GM19438 (cell line): ENCODE results near the gene TDRD9.
"Not testable (repeated sequence)": the region's sequence is repeated elsewhere in the genome, so short reads cannot be mapped to it uniquely, and the experiment has no call there.

Source experiments
- ATAC-seq: cut with Tn5 transposase; IDR thresholded peaks from one replicate; pipeline ENCODE4 v1.9.1; 2021; ENCODE audit warnings: low read depth; ENCODE audit not compliant: unreplicated experiment

The TDRD9 gene

DNA sequence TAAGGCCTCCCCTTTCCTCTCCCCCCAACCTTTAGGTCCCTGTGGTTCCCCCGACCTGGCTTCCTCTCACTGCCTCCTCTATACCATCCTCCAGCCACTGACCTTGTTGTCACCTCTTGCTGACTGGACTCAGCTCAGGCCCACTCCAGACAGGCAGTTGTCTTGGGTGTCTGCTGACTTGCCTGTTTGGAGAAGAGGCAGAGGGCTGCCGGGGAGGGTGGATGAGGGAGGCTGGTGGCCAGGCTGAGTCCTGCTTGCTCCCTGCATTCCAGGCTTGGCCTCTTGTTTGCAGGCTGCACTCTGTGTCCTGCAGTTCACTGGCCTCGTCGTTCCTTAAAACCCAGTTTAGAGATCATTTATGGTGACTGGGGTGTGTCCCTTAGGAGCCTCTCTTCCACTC is 45.1 kb downstream of the TDRD9 start:
- ATAC-seq: no peak

DNA sequence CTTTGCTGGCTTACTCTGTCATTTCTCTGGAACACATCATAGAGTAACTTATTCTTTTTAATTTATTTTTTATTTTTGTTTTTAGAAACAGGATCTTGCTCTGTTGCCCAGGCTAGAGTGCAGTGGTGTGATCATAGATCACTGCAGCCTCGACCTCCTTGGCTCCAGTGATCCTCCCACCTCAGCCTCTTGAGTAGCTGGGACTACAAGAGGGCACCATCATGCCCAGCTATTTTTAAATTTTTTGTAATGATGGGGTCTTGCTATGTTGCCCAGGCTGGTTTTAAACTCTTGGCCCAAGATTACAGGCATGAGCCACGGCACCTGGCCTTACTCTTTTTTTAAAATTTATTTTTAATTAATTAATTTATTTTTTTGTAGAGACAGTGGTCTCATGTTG is 46.3 kb downstream of the TDRD9 start:
- ATAC-seq: no peak

DNA sequence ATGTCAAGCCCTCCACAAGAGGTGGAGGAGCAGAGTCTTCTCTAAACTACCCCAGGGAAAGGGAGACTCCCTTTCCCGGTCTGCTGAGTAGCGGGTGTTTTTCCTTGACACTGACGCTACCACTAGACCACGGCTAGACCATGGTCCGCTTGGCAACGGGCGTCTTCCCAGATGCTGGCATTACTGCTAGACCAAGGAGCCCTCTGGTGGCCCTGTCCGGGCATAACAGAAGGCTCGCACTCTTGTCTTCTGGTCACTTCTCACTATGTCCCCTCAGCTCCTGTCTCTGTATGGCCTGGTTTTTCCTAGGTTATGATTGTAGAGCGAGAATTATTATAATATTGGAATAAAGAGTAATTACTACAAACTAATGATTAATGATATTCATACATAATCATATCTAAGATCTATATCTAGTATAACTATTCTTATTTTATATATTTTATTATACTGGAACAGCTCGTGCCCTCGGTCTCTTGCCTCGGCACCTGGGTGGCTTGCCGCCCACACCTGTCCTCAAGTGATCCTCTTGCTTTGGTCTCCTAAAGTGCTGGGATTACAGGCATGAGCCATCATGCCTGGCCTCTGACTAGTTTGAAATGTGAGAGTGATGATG is 52.5 kb downstream of the TDRD9 start:
- ATAC-seq: not testable (repeated sequence)

DNA sequence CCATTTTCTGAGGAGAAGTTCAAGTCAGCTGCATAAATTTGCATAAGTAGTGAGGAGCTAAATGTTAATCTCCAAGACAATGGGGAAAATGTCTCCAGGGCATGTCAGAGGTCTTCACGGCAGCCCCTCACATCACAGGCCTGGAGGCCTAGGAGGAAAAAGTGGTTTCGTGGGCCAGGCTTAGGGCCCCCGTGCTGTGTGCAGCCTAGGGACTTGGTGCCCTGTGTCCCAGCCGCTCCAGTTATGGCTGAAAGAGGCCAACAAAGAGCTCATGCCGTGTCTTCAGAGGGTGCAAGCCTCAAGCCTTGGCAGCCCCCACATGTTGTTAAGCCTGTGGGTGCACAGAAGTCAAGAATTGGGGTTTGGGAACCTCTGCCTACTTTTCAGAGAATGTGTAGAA is 55.9 kb downstream of the TDRD9 start:
- ATAC-seq: no peak

DNA sequence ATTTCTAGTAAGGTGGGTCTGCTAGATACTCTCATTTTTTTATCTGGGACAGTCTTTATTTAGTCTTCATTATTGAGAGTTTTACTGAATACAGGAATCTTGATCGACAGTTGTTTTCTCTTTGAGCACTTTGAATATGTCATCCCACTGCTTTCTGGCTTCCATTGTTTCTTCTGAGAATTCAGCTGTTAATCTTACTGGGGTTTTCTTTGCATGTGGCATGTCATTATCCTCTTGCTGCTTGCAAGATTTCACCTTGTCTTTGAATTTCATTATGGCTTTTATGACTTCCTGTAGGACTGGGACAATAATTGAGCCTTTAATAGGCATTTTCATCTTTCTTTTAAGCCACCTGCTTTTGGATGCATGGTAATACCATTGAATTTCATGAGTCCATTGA is 60.8 kb downstream of the TDRD9 start:
- no peak for ATAC-seq

DNA sequence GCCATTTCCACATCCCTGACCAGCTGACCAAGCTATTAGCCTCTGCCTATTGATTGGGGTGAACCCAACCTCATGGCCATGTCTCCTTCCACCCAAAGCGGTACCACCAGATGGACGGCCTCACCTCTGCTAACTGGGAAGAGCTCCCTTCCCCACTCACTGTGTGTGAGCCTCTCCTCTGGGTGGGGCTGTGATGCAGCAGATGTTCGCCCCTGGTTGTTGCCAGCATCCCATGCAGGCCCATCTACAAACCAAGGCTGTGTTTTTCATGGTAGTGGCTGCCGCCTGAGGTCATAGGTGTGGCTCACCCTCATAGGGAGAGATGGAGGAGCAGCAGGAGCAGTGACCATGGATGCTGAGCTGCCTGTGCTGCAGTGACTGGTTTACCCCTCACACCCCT is 61.7 kb downstream of the TDRD9 start:
- ATAC-seq: no peak

DNA sequence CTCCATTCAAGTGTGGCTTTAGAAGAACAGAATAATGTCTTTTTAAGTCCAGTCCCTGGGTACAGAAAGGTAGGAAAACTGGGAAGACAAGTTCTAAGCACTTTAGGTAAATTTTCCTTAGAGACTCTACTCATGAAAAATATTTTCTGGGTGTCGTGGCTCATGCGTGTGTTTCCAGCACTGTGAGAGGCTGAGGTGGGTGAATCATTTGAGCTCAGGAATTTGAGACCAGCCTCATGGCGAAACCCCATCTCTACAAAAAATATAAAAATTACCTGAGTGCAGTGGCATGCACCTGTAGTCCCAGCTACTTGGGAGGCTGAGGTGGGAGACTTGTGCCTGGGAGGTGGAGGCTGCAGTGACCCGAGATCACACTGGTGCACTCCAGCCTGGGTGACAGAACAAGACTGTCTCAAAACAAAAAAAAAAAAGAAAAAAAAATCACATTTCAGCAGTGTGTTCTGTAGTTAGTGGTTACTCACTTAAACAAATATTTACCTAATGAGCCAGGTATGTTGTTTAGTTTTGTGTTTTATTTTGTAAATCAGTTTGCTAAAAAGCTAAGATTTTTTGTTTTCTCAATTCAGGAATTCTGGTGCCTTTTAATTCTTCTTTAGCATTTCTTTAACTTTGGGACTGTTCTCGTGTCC is 66.4 kb downstream of the TDRD9 start:
- no peak for ATAC-seq

DNA sequence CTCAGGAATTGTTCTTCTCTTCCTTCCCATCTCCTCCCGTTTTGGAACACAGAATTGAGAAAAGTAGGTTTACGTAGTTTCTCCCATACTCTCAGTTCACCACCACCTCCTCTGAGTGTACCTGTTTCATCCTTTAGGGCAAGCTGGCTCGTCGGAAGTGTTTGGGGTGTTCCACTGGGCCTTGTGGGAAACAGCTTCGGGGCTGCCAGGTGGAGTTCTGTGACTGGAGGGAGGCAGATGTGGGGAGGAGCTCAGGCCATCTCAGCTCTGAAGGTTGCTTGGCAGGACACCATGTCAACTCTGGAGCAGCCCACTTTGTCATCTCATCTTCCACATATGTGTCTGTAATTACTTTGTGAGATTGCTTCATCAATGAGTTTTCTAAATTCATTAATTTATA is 67.6 kb downstream of the TDRD9 start:
- ATAC-seq: no peak

DNA sequence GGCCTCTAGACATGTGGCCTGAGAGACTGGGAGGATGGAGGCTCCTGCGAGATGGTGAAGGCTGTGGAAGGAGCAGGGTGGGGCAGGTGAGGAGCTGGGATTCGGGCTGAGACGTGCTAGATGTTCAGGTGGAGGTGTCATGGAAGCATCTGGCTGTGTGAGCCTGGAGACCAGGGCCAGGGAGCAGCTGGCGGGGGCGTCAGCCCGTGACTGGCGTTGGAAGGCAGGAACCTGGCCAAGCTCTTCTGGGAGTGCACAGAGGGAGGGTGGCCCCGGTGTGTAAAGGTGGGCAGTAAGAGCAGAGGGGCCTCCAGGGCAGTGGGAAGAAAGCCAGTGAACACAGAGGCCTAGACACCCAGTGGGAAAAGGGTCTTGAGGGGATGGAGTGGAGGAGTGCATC is 69.1 kb downstream of the TDRD9 start:
- ATAC-seq: no peak

DNA sequence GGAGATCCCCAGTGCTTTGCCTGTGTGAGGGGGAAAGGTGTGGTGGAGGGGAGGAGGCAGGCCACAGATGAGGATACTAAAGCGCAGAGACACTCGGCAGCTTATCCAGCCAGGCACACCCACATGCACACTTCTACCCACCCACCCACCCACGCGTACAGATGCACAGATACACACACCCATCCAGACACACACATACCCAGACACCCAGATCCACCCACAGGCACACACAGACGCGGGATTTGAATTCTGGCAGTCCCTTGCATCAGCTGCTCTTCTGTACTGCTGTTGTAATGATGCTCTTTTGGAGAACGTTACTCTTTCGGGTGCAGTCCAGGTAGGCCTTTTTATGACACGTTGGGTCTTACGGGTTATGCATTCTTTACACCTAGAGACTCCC is 69.8 kb downstream of the TDRD9 start:
- ATAC-seq: no peak

DNA sequence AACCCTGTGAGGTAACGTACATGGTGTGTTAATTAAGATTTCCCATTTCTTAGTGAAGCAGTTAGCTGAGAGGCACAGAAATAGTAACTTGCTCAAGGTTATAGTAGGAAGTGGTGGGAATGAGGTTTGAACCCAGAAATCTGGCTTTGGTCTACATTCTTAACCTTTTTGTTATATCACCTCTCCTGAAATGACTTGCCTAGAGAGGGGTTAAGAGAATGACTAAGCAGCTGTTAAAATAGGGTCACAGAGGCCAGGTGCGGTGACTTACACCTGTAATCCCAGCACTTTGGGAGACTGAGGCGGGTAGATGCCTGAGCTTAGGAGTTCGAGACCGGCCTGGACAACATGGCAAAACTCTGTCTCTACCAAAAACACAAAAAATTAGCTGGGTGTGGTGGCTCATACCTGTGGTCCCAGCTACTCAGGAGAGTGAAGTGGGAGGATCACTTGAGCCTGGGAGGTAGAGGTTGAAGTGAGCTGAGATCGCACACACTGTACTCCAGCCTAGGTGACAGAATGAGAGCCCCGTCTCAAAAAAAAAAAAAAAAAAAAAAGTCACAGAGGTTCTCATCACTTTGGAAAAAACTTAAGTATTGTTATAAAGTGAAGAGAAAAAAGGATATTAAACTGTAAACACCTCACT is 71.7 kb downstream of the TDRD9 start:
- no peak for ATAC-seq

DNA sequence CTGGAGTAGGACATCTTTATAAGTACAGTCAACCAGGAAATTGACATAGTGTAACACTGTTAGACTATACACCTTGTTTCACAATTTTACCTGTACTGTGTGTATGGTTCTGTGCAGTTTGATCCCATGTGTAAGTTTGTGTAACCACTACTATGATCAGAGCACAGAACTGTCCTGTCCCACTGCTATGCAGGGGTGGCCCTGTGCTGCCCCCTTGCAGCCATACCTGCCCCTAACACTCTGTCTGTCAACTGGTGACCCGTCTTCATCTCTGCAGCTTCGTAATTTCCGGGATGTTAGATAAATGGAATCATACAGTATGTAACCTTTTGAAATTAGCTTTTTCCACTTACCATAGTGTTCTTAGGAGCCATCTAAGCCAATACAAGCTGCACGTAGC is 72.7 kb downstream of the TDRD9 start:
- ATAC-seq: no peak

DNA sequence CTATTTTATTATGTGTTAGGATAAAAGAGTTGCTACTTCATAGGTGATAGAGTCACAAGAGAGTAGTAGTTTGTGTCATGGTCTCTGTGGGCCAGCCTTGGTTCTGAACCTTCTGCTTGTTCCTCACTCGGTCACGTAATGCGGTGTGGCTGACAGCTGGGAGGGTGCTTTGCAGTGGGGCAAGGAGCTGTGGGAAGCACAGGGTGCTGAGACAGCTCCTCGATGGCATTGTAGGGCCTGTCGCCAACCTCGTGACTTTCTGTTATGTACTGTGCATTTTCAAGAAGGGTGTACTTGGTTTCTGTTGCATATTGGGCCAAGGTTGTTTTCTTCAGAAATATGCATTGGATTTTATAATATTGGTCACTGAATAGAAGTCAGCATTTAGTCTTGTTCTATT is 75.4 kb downstream of the TDRD9 start:
- no peak for ATAC-seq

DNA sequence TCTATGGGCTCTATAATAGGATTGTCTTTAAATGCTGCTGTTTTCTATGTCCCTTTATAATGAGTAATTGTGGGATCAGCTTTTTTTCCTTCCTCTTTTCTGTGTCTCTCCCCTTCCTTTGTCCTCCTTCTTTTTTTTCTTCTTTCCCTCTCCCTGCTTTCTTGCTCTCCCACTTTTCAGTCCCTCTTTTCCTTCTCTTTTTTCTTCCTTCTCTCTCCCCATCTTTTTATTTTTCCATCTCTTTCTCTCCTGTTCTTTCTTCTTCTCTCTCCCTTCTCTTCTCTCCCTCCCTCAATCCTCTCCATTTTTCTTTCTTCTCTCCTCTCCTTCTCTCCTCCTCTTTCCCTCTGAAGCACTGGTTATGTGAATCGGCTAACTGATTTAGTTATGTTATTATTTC is 76.6 kb downstream of the TDRD9 start:
- no peak for ATAC-seq

DNA sequence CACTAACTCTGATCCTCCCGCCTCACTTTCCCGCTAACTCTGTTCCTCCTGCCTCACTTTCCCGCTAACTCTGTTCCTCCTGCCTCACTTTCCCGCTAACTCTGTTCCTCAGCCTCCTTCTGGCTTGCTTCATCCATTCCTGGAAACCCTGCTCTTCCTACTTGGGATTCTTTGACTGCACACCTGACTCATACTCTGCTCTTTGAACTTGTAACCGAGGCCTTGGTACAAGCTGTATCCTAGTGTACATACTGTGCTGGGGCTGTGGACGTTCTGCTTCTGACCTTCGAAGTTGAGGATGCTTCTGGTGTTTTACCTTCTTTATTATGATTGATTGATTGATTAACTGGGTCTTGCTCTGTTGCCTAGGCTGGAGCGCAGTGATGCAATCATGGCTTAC is 77.2 kb downstream of the TDRD9 start:
- no peak for ATAC-seq

DNA sequence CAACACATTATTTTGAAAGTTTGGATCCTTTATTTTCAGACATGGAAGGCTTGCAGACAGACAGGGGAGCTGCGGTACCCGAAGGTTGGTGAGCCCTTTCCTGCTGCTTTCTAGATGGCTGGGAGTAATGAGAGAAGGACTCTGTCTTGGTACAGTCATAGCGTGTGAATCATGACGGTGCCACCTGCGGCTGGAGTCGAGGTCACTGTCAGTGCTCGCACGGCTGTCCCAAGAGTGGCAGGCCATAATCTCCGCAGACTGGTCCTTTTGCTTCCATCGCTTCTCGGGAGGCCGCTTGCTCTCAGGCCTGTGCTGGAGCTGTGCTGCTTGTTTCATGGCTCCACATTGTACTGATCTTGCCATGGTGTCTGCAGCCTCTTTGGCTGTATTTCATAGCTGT is 78.9 kb downstream of the TDRD9 start:
- no peak for ATAC-seq

DNA sequence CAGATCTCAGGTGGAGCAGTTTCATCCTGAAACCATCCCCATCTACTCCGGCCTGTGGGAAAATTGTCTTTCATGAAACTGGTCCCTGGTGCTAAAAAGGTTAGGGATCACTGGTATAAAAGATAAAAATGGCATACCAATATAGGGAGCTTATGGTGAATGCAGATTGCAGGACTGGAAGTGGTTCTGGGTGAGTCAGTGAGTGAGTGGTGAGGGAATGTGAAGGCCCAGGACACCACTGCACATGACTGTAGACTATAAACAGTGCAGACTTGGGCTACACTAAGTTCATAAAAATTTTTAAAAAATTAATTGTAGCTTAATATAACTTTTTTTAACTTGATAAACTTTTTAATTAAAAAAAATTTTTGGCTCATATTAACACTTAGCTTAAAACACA is 81.0 kb downstream of the TDRD9 start:
- ATAC-seq: no peak

DNA sequence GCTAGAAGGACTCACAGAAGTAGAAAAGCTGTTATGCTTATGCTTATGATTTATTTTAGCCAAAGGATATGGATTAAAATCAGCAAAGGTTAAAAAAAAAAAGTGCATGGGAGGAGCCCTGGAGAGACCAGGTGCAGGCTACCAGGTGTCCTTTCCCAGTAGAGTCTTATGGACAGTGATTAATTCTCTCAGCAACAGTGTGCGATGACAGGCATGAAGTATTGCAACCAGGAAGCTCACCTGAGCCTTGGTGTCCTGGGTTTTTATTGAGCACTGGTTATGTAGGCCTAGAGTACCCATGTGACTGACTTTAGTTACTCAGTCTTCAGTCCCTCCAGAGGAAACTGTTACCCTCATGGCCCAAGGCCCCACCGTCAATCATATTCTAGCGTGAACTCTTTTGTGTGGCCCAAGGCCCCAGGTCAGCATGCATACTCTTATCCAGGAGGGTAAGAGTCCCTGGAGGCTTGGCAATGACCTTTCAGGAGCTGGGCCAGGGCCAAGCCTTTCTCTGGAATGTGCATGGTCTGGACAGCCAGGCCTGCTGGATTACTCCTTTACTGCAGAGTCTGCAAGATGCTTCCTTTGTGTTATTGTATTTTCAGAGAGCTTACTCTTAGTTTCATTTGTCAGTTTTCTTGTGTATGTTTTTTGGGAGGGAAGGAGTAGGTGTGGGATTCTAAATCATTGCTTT is 83.7 kb downstream of the TDRD9 start:
- no peak for ATAC-seq

DNA sequence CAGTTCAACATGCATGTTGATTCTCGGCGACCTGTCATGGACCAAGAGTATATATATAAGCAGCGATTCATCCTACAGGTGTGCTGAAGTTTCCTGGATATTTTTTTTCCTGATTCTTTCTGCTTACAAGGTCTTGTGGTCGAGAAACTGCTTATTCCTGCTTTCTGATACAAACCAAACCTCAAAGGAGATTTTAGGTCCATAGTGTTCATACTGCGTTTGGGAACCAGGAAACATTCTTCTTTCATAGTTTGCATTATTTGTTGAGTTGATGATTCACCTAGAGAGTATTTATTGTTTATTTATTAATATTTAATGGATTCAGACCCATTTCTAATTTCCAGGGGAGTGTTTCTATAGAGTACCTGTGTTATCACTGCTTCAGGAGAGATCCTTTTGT is 86.5 kb downstream of the TDRD9 start:
- ATAC-seq: no peak

DNA sequence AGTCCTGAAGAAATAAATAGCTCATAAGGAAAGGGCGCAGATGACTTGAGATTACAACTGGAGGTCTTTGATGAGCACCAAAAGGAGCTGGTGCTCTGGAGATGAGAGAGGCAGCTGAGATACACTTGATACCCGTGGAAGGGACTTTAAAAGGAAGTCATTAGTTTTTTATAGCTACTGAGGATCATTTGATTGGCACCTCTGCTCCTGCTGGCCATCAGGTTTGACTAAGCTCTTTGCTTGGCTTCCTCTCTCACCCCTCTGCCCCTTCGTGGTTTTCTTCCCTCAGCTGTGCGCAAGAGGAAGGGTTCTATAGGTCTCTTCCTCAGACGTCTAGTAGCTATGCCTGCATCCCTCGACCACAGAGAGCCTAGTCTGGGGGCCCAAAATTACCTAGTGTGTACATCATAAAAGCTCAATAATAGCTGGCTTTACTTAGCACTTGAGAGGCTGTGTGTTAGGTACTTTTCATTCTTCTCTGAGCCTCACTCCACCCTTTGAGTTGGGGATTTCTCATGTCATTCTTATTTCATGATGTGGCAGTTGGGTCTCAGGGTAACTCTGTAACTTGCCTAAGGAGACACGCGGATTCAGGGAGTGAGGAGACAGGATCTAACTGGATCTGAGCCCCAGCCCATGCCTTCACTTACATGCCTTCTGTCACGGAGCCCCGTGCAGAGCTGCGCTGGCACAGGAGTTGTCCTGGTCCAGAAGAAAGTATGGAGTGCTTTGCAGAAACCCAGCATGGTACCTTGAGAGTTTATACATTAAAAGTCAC is 88.8 kb downstream of the TDRD9 start:
- no peak for ATAC-seq

DNA sequence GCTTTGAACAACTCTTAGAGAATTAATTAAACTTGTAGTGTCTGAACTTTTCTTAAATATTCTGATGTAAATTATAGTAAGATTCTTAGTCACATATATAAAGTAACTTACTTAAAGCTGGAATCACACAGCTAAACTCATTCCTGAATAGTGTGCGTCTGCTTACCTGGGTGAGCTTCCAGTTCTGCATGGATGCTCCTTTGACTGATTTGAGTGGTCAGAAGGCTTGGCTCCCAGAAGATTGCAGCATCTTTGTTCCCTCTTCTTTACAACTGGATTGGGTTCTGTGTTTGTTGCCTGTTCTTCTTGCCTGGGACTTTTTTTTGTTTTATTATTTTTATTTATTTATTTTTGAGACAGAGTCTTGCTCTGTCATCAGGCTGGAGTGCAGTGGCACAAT is 90.8 kb downstream of the TDRD9 start:
- no peak for ATAC-seq
